DND-41 (cell line): ENCODE measurements around the gene UGT1A4.
"Not testable (repeated sequence)": the region's sequence is repeated elsewhere in the genome, so short reads cannot be mapped to it uniquely, and the experiment has no call there.

Experiments
- EZH2 ChIP-seq: IDR thresholded peaks from 3 replicates; pipeline ENCODE4 v1.6.1; 2012; ENCODE audit warnings: borderline replicate concordance, low read depth, mild to moderate bottlenecking, moderate library complexity, low read length, inconsistent platforms; ENCODE audit not compliant: severe bottlenecking
- TF ChIP-seq, protein P1 (sequence below): IDR thresholded peaks from 2 replicates; pipeline ENCODE4 v1.5.1; 2012; ENCODE audit warnings: borderline replicate concordance, low read length, moderate library complexity, mild to moderate bottlenecking; ENCODE audit not compliant: poor library complexity, severe bottlenecking; ENCODE audit errors: extremely low read depth

DNA sequence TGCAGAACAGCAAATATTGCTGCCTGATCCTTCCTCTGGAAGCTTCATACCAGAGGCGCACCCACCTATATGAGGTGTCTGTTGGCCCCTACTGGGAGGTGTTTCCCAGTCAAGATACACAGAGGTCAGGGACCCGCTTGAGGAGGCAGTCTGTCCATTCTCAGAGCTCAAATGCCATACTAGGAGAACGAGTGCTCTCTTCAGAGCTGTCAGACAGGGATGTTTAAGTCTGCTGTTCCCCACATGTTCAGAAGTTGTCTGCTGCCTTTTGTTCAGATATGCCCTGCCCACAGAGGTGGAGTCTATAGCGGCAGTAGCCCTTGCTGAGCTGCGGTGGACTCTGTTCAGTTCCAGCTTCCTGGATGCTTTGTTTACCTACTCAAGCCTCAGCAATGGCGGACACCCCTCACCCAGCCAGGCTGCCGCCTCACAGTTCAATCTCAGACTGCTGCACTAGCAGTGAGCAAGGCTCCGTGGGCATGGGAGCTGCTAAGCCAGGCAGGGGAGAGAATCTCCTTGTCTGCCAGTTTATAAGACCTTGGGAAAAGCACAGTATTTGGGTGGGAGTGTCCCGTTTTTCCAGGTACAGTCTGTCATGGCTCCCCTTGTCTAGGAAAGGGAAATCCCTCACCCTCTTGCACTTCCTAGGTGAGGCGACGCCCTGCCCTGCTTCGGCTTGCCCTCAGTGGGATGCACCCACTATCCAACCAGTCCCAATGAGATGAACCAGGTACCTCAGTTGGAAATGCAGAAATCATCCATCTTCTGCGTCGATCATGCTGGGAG is 18.5 kb downstream of the UGT1A4 start:
- TF ChIP-seq, protein P1, sequence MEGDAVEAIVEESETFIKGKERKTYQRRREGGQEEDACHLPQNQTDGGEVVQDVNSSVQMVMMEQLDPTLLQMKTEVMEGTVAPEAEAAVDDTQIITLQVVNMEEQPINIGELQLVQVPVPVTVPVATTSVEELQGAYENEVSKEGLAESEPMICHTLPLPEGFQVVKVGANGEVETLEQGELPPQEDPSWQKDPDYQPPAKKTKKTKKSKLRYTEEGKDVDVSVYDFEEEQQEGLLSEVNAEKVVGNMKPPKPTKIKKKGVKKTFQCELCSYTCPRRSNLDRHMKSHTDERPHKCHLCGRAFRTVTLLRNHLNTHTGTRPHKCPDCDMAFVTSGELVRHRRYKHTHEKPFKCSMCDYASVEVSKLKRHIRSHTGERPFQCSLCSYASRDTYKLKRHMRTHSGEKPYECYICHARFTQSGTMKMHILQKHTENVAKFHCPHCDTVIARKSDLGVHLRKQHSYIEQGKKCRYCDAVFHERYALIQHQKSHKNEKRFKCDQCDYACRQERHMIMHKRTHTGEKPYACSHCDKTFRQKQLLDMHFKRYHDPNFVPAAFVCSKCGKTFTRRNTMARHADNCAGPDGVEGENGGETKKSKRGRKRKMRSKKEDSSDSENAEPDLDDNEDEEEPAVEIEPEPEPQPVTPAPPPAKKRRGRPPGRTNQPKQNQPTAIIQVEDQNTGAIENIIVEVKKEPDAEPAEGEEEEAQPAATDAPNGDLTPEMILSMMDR: not testable (repeated sequence)
- not testable (repeated sequence) for TF ChIP-seq EZH2
